ENCODE measurements around the gene IQSEC1.
A peak's percentile ranks its signal among the peaks of the same experiment; 100 is the strongest.

IQSEC1 gene

DNA sequence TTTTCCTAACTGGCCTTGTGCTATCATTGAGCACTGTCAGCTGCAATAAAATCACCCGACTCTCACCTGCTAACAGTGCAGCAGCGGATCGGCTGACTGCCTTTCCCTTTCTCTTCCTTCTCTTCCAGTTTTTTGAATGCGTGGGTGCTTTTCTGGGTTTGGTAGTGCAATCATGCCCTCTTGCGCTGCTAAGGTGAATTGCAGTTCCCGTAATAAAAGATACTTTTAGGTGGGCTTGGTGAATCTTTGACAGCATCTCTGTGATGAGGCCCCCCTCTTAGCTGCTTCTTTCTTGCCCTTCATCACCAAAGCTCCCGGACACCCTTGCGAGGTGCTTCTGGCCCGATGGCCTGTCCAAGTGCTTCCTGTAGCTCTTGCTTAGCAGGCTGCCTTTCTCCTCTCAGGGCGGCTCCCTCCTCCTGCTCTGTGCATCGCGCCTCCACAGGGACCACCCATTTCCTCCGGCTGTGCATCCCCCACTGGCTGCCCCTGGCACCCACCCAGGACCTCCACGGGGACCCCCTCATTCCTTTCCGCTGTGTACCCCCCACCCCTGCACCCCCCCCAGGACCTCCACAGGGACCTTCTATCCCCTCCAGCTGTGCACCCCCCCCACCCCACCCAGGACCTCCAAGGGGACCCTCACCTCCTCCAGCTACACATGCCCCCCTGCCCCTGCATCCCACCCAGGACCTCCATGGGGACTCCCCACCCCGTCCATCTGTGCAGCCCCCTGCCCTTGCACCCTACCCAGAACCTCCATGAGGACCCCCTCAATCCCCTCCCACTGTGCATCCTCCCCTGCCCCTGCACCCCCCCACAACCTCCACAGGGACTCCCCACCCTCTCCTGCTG is 181.0 kb downstream of the IQSEC1 start:
- DNase-seq (ENCODE audit: low spot score): peak; percentile 65
- peak; percentile 91 for TF ChIP-seq CTCF (IDR thresholded peaks at IDR 0.05; ENCODE audit: extremely low read depth, insufficient read depth, missing control alignments)
- in situ Hi-C loops (cut with MboI; ENCODE audit: low pct_unique_long_range_greater_than_20kb, low sequenced_read_pairs, unreplicated experiment): no loop called here

- in situ Hi-C loops (cut with MboI; ENCODE audit: low pct_unique_long_range_greater_than_20kb, low sequenced_read_pairs, unreplicated experiment): no loop called here
- no peak for TF ChIP-seq CTCF (IDR thresholded peaks at IDR 0.05; ENCODE audit: extremely low read depth, insufficient read depth, missing control alignments)
Observed at GRCh38 chr3:12891391-12891984, 181.7 kb downstream of the IQSEC1 start.

GRCh38 chr3:12890610-12891390 is 182.4 kb downstream of the IQSEC1 start:
- no peak for DNase-seq (ENCODE audit: low spot score)
- in situ Hi-C loops (cut with MboI; ENCODE audit: low pct_unique_long_range_greater_than_20kb, low sequenced_read_pairs, unreplicated experiment): no loop called here
- TF ChIP-seq CTCF (IDR thresholded peaks at IDR 0.05; ENCODE audit: extremely low read depth, insufficient read depth, missing control alignments): no peak

More at GRCh38 chr3:12891391-12891984, 181.7 kb downstream of the IQSEC1 start:
- no peak for DNase-seq (ENCODE audit: low spot score)

- no peak for DNase-seq (ENCODE audit: low spot score)
- no peak for TF ChIP-seq CTCF (IDR thresholded peaks at IDR 0.05; ENCODE audit: extremely low read depth, insufficient read depth, missing control alignments)
- in situ Hi-C loops (cut with MboI; ENCODE audit: low pct_unique_long_range_greater_than_20kb, low sequenced_read_pairs, unreplicated experiment): no loop called here
Observed at GRCh38 chr3:12886736-12887135, 186.5 kb downstream of the IQSEC1 start.

GRCh38 chr3:12886106-12886679 is 187.0 kb downstream of the IQSEC1 start:
- no peak for TF ChIP-seq CTCF (IDR thresholded peaks at IDR 0.05; ENCODE audit: extremely low read depth, insufficient read depth, missing control alignments)
- in situ Hi-C loops (cut with MboI; ENCODE audit: low pct_unique_long_range_greater_than_20kb, low sequenced_read_pairs, unreplicated experiment): no loop called here
- peak; percentile 43 for DNase-seq (ENCODE audit: low spot score)

- DNase-seq (ENCODE audit: low spot score): no peak
- no peak for TF ChIP-seq CTCF (IDR thresholded peaks at IDR 0.05; ENCODE audit: extremely low read depth, insufficient read depth, missing control alignments)
- in situ Hi-C loops (cut with MboI; ENCODE audit: low pct_unique_long_range_greater_than_20kb, low sequenced_read_pairs, unreplicated experiment): no loop called here
Observed at GRCh38 chr3:12885583-12885930, 187.7 kb downstream of the IQSEC1 start.
